Esophagus muscularis mucosa (tissue), 4 donors: Measurements from ENCODE around the gene TCTN1.

Experiments
- CTCF ChIP-seq, 3 experiments: fragments of 200-600 bp in 2 of 3; fragments of 450-650 bp in 1 of 3; sonication (generic) in 2 of 3; IDR thresholded peaks; one replicate each; pipeline ENCODE4 v1.5.1; 2017 to 2019; ENCODE audit warnings: antibody characterized with exemption in 3 of 3, mild to moderate bottlenecking in 2 of 3, moderate library complexity in 1 of 3
- EP300 ChIP-seq: sonication (generic); formaldehyde crosslinking; IDR thresholded peaks from one replicate; pipeline ENCODE4 v1.6.1; 2017; ENCODE audit warnings: antibody characterized with exemption
- POLR2AphosphoS5 ChIP-seq, 2 donors: sonication (generic); formaldehyde crosslinking; IDR thresholded peaks; one replicate each; pipeline ENCODE4 v1.6.1; 2017; ENCODE audit warnings: antibody characterized with exemption in 2 of 2

DNA sequence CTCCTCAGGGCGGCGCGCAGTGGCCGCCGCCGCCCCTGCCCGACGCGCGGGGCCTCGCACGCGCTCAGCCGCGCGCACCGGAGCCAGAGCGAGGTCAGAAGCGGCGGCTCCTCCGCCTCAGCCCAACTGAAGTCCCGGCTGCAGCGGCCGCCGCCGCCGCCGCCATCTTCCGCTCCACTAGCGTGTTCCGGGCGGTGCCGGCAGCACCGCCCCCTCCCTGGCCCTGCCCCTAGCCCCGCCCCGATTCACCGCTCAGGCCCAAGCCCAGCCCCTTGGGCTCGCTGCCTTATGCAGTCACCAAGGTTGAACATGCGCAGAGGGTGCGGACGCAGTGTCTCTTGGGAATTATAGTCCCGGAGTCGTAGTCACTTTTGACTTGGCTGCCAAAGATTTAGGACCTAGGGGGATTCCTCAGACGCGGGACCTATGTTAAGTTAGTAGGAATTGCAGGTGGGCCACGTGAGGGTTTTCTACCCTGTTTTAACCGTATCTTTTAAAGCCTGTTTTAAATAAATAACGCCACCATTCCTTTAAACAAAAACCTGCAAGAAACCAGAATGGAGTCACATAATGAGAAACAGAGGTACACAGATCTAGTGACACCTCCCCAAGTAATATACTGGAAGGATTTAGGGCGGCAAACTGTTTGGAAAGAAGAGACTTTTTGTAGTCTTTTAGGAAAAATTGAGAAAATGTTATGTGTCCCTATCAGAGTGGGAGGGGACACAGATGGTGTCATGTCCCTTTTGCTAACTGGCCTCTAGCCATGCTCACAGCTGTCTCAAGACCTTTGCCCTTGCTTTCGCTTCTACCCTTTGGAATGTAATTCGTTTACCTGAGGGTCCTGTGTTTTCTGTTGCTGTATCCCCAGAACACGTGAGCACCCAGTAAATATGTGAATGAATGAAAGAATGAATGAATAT lies 30.5 kb upstream of the TCTN1 start, which contains the start of gene PPTC7:
- no peak for TF ChIP-seq EP300
- TF ChIP-seq CTCF (IDR thresholded peaks at IDR 0.05), result peak in 1 of 3 experiments; percentile 15
- peak; percentile 87 to 91 for TF ChIP-seq POLR2AphosphoS5 (IDR thresholded peaks at IDR 0.05)
